Panc1 (cell line): ENCODE data around the gene STPG1. TPM values are rescaled to one million over a fixed set of nuclear protein-coding genes. Genes with fewer than 3 reads are reported as not detected.
A peak's percentile ranks its signal among the peaks of the same experiment; 100 is the strongest.

Experiments
- ATAC-seq: fragments of 200-7000 bp; cut with Tn5 transposase; 2 replicates; pipeline ENCODE4 v1.9.1; 2020; ENCODE audit warnings: mild to moderate bottlenecking, moderate library complexity
- BruUV-seq: library from RNA; stranded (reverse); fragments of 400-500 nt; replicated peaks from 2 replicates; lab custom pipeline; 2021; lab: Mats Ljungman, UMichigan
- CTCF ChIA-PET: fragments of 300-600 bp; sonication (Branson Sonifier 250); formaldehyde crosslinking; loops from one replicate; lab custom pipeline; 2022; ENCODE audit warnings: antibody characterized with exemption; lab: Charles Lee
- POLR2A ChIA-PET: fragments of 300-600 bp; sonication (Branson Sonifier 250); formaldehyde crosslinking; loops from one replicate; lab custom pipeline; 2022; ENCODE audit warnings: antibody characterized with exemption; lab: Charles Lee
- DNase-seq: peaks from one replicate; pipeline ENCODE4 v3.0.0-alpha.2; 2010; ENCODE audit warnings: low read depth, low spot score
- H3K27ac ChIP-seq: 2 replicates; pipeline ENCODE4 v1.5.1; 2011; ENCODE audit warnings: mild to moderate bottlenecking, low read length, inconsistent platforms
- H3K27me3 ChIP-seq: fragments of 200-500 bp; sonication (Bioruptor generic); 2 replicates; pipeline ENCODE4 v1.6.0; 2014; ENCODE audit warnings: low read length, inconsistent platforms; ENCODE audit not compliant: control insufficient read depth, insufficient read depth
- H3K36me3 ChIP-seq: fragments of 200-500 bp; sonication (Bioruptor generic); 2 replicates; pipeline ENCODE4 v1.5.1; 2014; ENCODE audit warnings: inconsistent platforms, mild to moderate bottlenecking, low read length, moderate library complexity; ENCODE audit not compliant: control insufficient read depth, insufficient read depth
- H3K4me1 ChIP-seq: 2 replicates; pipeline ENCODE4 v1.5.1; 2011; ENCODE audit warnings: inconsistent platforms, mild to moderate bottlenecking, low read length, moderate library complexity; ENCODE audit not compliant: control insufficient read depth, insufficient read depth
- H3K4me3 ChIP-seq, 2 experiments: 2 replicates each; pipeline ENCODE4 v1.5.1; 2011 to 2012; ENCODE audit warnings: low read depth in 2 of 2, low read length in 2 of 2, mild to moderate bottlenecking in 2 of 2, inconsistent platforms in 1 of 2, moderate library complexity in 1 of 2
- H3K9me3 ChIP-seq: fragments of 200-500 bp; sonication (Bioruptor generic); 2 replicates; pipeline ENCODE4 v1.5.1; 2014; ENCODE audit warnings: low read depth, mild to moderate bottlenecking, inconsistent platforms, low read length, moderate library complexity; ENCODE audit not compliant: control insufficient read depth, insufficient read depth
- POLR2AphosphoS5 ChIP-seq: IDR thresholded peaks from 2 replicates; pipeline ENCODE4 v1.6.1; 2012; ENCODE audit warnings: mild to moderate bottlenecking, low read depth, low read length, moderate library complexity
- SIN3A ChIP-seq: IDR thresholded peaks from 2 replicates; pipeline ENCODE4 v1.6.1; 2012; ENCODE audit warnings: low read depth, mild to moderate bottlenecking, low read length, moderate library complexity, borderline replicate concordance; ENCODE audit not compliant: insufficient read depth
- TCF7L2 ChIP-seq: IDR thresholded peaks from 2 replicates; pipeline ENCODE4 v1.6.1; 2011; ENCODE audit warnings: mild to moderate bottlenecking, low read depth, low read length, inconsistent platforms
- in situ Hi-C: cut with HindIII; loops from 2 replicates; pipeline ENCODE4 v1.10.0; 2016; ENCODE audit warnings: low sequenced_read_pairs, low pct_unique_long_range_greater_than_20kb
- intact Hi-C: fragments of 100-400 bp; cut with micrococcal nuclease; formaldehyde crosslinking; loops from one replicate; pipeline ENCODE4 v1.10.0; 2022; ENCODE audit not compliant: unreplicated experiment
- total RNA-seq: library from RNA; stranded (reverse); gene quantifications from one replicate; pipeline ENCODE4 v1.2.1, GENCODE V29; 2021; ENCODE audit not compliant: unreplicated experiment
- TF ChIP-seq, protein P1 (sequence below): fragments of 450-650 bp; IDR thresholded peaks from 2 replicates; pipeline ENCODE4 v1.5.1; 2017; ENCODE audit warnings: mild to moderate bottlenecking
- TF ChIP-seq, protein P2 (sequence below), 2 experiments: IDR thresholded peaks; 2 replicates each; pipeline ENCODE4 v1.6.1; 2011 to 2012; ENCODE audit warnings: low read depth in 2 of 2, control low read depth in 1 of 2, low read length in 1 of 2, mild to moderate bottlenecking in 1 of 2, moderate library complexity in 1 of 2; ENCODE audit not compliant: insufficient read depth in 1 of 2

Gene STPG1
- total RNA-seq, 1 experiment from 2014 or later: 9.9 TPM

DNA sequence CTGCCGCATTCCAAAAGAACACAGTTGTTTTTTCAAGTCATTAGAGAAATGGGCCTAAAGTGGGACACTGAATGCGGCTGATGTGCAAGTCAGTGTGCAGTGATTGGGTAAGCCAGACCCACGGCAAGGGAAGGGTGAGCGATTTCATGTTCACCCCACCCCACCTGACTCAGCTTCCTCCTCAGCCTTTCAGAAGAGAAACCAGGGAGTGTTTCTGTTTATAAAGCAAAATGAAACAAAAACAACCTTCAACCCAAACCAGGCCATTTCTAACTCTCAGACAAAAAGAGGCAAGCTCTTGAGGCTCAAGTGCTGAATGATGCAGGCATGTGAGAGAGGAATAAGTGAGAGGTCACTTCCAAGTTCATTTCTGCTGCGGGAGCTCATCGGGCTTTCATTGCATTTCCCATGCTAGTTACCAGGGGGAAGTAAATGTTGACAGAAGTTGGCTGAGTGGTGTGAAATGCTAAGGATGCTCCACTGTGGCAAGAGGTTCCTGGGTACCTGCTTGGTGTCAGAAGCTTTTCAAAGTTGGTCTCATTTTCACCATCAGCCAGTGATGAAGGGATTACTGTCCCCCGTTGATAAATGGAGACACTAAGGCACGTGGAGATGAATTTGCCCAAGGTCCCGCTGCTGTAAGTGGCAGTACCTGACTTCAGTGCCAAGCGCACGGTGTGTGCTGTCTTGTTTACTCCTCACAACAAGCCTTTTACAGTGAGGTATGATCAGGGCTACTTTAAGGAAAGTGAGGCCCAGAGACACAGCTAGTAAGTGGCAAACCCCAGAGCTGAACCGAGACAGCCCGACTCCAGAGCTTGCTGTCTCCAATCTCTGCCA is 29.1 kb downstream of the STPG1 start:
- Histone ChIP-seq H3K4me1 (no peaks in the 10 kb centered on the region; the same call in 1 of the 2 replicates), H3K27ac (peak overlapping the region; percentile 59), H3K4me3 (no peak overlapping the region), H3K27me3 (no peaks in the 10 kb centered on the region), H3K36me3 (no peaks in the 10 kb centered on the region), H3K9me3 (no peaks in the 10 kb centered on the region)
- ChIA-PET POLR2A (no interaction called here), CTCF (interaction anchor here (1.8 kb wide), 1 partner anchor 185 kb away, joined by 6 read pairs; no protein-coding TSS in a partner anchor)
- DNase-seq (no peak), ATAC-seq (no peak)
- no TSS peak for BruUV-seq
- intact Hi-C loops (no loop called here), in situ Hi-C loops (no loop called here)
- TF ChIP-seq TCF7L2: no peak
- TF ChIP-seq, protein P1, sequence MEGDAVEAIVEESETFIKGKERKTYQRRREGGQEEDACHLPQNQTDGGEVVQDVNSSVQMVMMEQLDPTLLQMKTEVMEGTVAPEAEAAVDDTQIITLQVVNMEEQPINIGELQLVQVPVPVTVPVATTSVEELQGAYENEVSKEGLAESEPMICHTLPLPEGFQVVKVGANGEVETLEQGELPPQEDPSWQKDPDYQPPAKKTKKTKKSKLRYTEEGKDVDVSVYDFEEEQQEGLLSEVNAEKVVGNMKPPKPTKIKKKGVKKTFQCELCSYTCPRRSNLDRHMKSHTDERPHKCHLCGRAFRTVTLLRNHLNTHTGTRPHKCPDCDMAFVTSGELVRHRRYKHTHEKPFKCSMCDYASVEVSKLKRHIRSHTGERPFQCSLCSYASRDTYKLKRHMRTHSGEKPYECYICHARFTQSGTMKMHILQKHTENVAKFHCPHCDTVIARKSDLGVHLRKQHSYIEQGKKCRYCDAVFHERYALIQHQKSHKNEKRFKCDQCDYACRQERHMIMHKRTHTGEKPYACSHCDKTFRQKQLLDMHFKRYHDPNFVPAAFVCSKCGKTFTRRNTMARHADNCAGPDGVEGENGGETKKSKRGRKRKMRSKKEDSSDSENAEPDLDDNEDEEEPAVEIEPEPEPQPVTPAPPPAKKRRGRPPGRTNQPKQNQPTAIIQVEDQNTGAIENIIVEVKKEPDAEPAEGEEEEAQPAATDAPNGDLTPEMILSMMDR: no peak
- TF ChIP-seq, protein P2, sequence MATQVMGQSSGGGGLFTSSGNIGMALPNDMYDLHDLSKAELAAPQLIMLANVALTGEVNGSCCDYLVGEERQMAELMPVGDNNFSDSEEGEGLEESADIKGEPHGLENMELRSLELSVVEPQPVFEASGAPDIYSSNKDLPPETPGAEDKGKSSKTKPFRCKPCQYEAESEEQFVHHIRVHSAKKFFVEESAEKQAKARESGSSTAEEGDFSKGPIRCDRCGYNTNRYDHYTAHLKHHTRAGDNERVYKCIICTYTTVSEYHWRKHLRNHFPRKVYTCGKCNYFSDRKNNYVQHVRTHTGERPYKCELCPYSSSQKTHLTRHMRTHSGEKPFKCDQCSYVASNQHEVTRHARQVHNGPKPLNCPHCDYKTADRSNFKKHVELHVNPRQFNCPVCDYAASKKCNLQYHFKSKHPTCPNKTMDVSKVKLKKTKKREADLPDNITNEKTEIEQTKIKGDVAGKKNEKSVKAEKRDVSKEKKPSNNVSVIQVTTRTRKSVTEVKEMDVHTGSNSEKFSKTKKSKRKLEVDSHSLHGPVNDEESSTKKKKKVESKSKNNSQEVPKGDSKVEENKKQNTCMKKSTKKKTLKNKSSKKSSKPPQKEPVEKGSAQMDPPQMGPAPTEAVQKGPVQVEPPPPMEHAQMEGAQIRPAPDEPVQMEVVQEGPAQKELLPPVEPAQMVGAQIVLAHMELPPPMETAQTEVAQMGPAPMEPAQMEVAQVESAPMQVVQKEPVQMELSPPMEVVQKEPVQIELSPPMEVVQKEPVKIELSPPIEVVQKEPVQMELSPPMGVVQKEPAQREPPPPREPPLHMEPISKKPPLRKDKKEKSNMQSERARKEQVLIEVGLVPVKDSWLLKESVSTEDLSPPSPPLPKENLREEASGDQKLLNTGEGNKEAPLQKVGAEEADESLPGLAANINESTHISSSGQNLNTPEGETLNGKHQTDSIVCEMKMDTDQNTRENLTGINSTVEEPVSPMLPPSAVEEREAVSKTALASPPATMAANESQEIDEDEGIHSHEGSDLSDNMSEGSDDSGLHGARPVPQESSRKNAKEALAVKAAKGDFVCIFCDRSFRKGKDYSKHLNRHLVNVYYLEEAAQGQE (IDR thresholded peaks at IDR 0.05; ENCODE audit: insufficient read depth in 1 of 2, low read depth in 2 of 2, low read length in 1 of 2): no peak

- no peak for DNase-seq
- Histone ChIP-seq H3K36me3 (no peaks in the 10 kb centered on the region), H3K27ac (0 out of 2 replicates have a peak overlapping the region, but pooled peaks have one; percentile 39), H3K4me3 (no peak overlapping the region), H3K9me3 (no peaks in the 10 kb centered on the region), H3K4me1 (no peaks in the 10 kb centered on the region; the same call in 1 of the 2 replicates), H3K27me3 (no peaks in the 10 kb centered on the region)
- no TSS peak for BruUV-seq
- TF ChIP-seq, protein P2 (IDR thresholded peaks at IDR 0.05; ENCODE audit: insufficient read depth in 1 of 2, low read depth in 2 of 2, low read length in 1 of 2): no peak
- TF ChIP-seq POLR2AphosphoS5 (no peak), TCF7L2 (no peak), SIN3A (no peak)
- TF ChIP-seq, protein P1: no peak
- POLR2A ChIA-PET: no interaction called here
- CTCF ChIA-PET: interaction anchor here (0.7 kb wide), 1 partner anchor 167 kb away, joined by 3 read pairs; no protein-coding TSS in a partner anchor
- intact Hi-C loops: no loop called here
- no peak for ATAC-seq
- in situ Hi-C loops: no loop called here
Observed at GRCh38 chr1:24383381-24383940, 30.1 kb downstream of the STPG1 start.
